HG03060 (cell line): Measurements from ENCODE around the gene CLRN1.

Source experiments
- ATAC-seq: cut with Tn5 transposase; IDR thresholded peaks from one replicate; pipeline ENCODE4 v1.9.1; 2021; ENCODE audit warnings: low read depth, moderate number of reproducible peaks; ENCODE audit not compliant: unreplicated experiment

Gene CLRN1

GRCh38 chr3:150978566-150979148 is 6.1 kb upstream of the CLRN1 start:
- ATAC-seq = no peak

DNA sequence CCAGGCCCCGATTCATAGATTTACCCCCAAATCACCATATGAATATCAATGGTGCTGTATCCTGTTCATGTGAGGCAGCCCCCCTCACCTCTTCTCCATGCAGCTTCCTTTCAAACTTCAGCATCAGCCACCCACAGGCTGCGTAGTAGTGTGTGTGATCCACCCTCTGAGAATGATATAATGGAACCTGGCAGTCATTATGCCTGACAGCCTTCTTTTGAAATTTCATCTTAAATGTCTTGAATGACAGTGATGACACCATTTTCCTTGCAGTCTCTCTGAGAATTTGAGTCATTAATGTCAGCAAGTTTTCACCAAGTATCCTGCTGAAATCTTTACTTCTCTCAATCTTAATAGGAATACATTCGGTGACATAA is 3.5 kb upstream of the CLRN1 start:
- ATAC-seq = no peak

- no peak for ATAC-seq
Measured at GRCh38 chr3:150975086-150975991, 2.8 kb upstream of the CLRN1 start.

GRCh38 chr3:150970665-150971324 is 1.7 kb downstream of the CLRN1 start:
- no peak for ATAC-seq

DNA sequence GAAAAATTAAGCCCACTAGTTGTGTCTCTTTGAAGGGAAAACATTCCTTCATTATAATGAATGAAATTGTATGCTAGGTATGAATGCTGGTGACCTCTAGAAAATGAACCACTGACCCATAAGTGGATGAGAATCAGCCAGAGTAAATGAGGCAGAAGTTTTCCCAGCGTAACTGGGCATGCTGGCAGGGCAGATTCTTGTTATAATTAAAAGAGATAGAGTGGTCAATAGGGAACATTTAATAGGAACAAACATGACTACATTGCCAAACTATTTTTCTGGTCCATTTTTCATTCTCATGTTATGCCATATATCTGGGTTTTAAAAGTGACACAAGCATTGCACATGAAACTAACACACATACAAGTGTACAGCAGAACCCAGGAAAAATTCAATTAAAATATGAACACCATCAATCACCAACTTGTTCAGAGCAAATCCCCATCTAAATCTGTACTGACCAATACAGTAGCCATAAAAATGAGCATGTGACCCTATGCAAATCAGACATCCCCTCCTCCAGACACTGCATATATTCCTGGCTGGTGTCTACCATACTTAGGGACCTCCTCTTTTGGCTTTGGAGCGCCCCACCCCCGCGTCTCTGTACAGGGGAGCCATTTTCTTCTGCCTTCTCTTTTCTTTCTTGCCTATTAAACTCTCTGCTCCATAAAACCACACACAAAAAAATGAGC is 4.0 kb downstream of the CLRN1 start:
- no peak for ATAC-seq

- no peak for ATAC-seq
Measured at GRCh38 chr3:150965436-150965835, 7.1 kb downstream of the CLRN1 start.

DNA sequence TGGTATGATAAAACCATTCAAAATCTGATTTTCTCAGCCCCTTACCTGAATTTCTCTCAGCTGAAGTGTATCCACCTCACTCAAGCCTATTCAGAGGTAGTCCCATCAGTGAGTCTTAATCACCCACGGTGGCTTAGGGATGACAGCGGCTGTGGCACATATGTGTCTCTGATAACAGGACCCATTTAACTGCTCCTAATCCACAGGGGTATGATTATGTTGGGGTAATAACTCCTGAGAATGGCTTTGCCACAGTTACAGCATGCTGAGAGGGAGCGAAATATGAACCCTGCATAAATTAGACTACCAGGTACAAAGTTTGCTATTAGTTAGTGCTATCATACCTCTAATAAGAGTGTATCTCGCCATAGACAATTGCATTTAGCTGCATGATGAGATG is 10.6 kb downstream of the CLRN1 start:
- ATAC-seq = no peak

GRCh38 chr3:150960708-150961684 is 11.5 kb downstream of the CLRN1 start:
- no peak for ATAC-seq

DNA sequence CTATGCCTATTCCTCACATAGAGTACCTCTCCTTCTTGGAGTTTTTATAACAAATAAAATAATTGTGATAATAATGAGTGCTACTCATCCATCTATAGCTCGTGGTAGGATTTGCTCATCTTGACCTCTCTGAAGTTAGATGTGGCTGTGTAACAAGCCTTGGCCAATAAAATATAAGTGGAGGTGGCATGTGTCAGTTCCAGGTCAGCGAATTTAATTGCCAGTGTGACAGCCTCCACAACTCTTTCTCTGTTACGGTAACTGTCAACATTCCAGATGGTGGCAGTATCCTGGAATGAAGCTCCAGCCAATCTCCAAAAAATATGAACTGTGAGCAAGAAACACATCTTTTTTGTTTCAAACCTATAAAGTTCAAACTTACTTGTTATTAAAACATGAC is 13.8 kb downstream of the CLRN1 start:
- no peak for ATAC-seq

- no peak for ATAC-seq
Measured at GRCh38 chr3:150956376-150956775, 16.2 kb downstream of the CLRN1 start.

GRCh38 chr3:150951923-150952322 is 20.6 kb downstream of the CLRN1 start:
- no peak for ATAC-seq

DNA sequence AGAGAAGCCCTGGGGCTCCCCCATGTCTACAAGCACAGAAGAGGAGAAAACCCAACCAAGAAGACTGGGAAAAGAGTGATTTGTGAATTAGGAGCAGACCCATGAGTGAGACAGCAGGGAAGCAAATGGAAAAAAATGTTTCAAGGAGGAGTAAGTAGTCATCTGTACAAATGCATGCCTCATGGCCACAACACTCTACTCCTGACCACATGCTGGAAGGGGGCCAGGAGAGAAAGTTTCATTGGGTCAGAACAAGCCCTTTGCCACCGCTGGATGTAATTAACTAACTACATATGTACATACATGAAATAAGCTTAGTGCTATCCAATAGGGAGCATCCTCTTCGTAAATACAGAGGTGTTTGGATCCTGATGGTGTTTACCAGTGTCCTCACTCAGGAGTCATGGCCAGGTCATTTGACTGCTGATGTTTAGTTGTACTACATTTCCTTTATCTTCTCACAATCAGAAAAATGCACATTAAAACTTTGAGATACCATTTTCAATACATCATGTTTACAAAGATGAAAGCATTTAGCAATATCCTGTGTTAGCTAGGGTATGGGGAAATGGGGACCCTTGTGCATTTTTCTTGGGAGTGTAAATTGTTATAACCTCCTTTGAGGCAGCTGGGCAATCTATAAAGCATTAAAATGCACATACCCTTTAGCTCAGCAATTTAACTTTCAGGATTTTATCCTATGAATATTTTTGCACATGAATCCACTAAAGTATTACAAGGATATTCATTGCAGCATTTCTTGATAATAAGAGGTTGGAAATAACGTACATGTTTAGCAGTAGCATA is 27.1 kb downstream of the CLRN1 start:
- ATAC-seq = no peak

GRCh38 chr3:150942221-150942620 is 30.3 kb downstream of the CLRN1 start:
- no peak for ATAC-seq

DNA sequence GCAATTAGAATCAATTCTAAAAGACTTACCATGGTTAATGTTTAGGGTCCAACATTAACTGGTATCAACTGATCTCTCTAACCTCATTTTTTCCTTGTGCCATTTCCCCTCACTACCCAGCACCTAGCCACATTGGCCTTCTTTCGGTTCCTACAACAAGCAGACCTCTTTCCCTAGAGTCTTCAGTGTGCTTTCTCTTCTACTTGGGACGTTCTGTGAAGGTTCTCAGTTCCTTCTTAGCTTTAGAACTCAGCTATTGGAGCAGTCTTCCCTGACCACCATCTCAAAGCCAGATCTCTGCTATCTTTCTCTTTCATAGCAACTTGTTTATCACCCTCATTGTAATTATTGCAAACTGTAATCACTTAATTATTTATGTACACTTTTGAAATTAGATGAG is 35.8 kb downstream of the CLRN1 start:
- peak; percentile 53 for ATAC-seq

- no peak for ATAC-seq
Measured at GRCh38 chr3:150933473-150933995, 39.0 kb downstream of the CLRN1 start.

DNA sequence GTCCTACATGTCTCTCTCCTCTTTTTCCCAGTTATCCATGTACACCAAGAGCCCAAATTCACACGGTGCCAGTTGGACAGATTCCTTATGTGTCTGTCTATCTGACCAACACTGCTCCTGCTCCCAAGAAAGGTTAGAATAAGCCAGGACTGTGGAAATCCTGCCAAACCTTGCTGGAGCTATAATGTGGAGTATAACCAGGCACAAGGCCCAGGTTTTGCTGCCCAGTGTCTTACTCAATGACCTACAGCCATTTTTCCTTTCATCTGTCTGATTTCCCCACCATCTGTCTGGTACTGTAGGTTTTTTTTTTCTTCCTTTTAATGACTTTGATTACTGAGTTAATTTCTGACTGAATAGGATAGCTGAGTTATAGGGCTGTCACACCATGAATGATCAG is 40.8 kb downstream of the CLRN1 start:
- no peak for ATAC-seq

GRCh38 chr3:150930839-150931238 is 41.7 kb downstream of the CLRN1 start:
- ATAC-seq = no peak

- ATAC-seq = no peak
Measured at GRCh38 chr3:150928234-150928633, 44.3 kb downstream of the CLRN1 start.

- ATAC-seq = no peak
Measured at GRCh38 chr3:150926328-150926727, 46.2 kb downstream of the CLRN1 start.
